Neural crest cell (in vitro differentiated cells): ENCODE data around the gene RENBP. TPM values are rescaled to one million over a fixed set of nuclear protein-coding genes. Genes with fewer than 3 reads are reported as not detected.

ENCODE experiments used
- DNase-seq: peaks from one replicate; pipeline ENCODE4 v3.0.0; 2021; ENCODE audit warnings: low read depth, mixed read lengths, low spot score
- H3K27ac Mint-ChIP-seq: one replicate; pipeline ENCODE4 v1.8.0; 2021; ENCODE audit warnings: mild to moderate bottlenecking, mixed read lengths; ENCODE audit not compliant: unreplicated experiment
- H3K27me3 Mint-ChIP-seq: 2 replicates; pipeline ENCODE4 v1.8.0; 2021; ENCODE audit warnings: low read depth, mild to moderate bottlenecking, mixed read lengths
- H3K36me3 Mint-ChIP-seq: 2 replicates; pipeline ENCODE4 v1.8.0; 2021; ENCODE audit warnings: low read depth, mild to moderate bottlenecking, mixed read lengths
- H3K4me1 Mint-ChIP-seq: 2 replicates; pipeline ENCODE4 v1.8.0; 2021; ENCODE audit warnings: mixed read lengths
- H3K4me3 Mint-ChIP-seq: one replicate; pipeline ENCODE4 v1.8.0; 2021; ENCODE audit warnings: mild to moderate bottlenecking, mixed read lengths
- H3K9me3 Mint-ChIP-seq: 2 replicates; pipeline ENCODE4 v1.8.0; 2021; ENCODE audit warnings: mixed read lengths
- total RNA-seq: library from RNA; stranded (reverse); gene quantifications from 2 replicates; pipeline ENCODE4 v1.2.1, GENCODE V29; 2021
- TF ChIP-seq, protein P1 (sequence below): fragments of 200-600 bp; sonication (generic); conservative IDR thresholded peaks from 2 replicates; pipeline ENCODE4 v1.5.0; 2021; ENCODE audit warnings: antibody characterized with exemption, mild to moderate bottlenecking

Gene RENBP
- total RNA-seq, 1 donor from 2014 or later, result 11.4 TPM

DNA sequence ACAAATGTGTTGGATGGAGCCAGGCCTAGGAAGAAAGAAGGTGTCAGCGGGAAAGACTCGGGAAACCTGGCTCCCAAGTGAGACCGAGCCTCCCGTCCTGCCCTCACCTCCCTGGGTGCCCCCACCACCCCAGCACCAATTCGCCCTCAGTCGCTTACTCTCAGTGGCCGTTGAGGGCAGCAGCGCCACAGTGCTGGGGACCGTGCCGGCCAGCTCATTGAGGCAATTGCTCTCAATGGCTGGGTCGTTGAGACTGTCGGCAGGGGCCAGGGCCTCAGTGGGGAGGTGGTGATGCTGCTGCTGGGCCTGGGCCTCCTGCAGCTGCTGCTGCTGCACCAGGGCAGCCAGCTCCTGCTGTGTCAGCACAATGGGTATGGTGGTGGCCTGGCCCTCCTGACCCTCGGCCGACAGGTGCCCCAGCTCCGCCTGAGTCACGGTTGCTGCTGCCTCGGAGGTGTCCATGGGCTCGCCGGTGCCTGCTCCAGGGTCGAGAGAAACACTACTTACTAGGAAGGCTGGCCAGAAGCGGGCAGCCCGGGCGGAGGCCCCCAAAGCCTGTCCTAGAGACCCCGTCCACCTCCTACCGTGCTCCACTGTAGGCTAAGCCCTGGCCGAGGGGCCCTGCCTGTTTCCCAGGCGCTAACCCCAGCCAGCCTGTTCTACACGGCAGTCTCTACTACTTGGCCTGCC lies 7.4 kb upstream of the RENBP start:
- Mint-ChIP-seq H3K9me3 (peaks cover 2% of the 10 kb centered on the region), H3K27ac (no peak overlapping the region), H3K4me1 (peaks cover 29% of the 10 kb centered on the region), H3K36me3 (peaks cover 36% of the 10 kb centered on the region), H3K27me3 (peaks cover 7% of the 10 kb centered on the region), H3K4me3 (peak overlapping the region; percentile 31)
- DNase-seq, result no peak
- TF ChIP-seq, protein P1, sequence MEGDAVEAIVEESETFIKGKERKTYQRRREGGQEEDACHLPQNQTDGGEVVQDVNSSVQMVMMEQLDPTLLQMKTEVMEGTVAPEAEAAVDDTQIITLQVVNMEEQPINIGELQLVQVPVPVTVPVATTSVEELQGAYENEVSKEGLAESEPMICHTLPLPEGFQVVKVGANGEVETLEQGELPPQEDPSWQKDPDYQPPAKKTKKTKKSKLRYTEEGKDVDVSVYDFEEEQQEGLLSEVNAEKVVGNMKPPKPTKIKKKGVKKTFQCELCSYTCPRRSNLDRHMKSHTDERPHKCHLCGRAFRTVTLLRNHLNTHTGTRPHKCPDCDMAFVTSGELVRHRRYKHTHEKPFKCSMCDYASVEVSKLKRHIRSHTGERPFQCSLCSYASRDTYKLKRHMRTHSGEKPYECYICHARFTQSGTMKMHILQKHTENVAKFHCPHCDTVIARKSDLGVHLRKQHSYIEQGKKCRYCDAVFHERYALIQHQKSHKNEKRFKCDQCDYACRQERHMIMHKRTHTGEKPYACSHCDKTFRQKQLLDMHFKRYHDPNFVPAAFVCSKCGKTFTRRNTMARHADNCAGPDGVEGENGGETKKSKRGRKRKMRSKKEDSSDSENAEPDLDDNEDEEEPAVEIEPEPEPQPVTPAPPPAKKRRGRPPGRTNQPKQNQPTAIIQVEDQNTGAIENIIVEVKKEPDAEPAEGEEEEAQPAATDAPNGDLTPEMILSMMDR, result no peak

DNA sequence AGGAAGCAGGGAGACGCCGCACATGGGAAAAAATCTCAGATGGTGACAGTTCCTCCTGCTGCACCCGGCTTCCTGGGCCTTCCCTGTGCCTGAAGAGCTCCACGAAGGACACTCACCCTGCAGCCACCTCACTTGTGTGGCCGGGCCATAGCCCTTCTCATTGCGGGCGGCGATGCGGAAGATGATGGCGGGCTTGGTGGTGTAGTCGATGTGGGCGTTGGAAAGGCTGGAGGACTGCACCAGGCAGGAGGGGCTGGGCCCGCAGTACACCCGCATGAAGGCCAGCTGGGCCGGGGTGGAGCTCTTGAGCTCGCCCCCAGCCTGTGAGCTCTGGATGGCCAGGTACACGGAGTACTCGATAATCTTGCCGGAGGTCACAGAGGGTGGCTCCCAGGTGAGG lies 5.7 kb upstream of the RENBP start:
- Mint-ChIP-seq H3K27ac (no peak overlapping the region), H3K9me3 (peaks cover 2% of the 10 kb centered on the region), H3K27me3 (peaks cover 7% of the 10 kb centered on the region), H3K4me3 (no peak overlapping the region), H3K36me3 (peaks cover 35% of the 10 kb centered on the region), H3K4me1 (peaks cover 29% of the 10 kb centered on the region)
- DNase-seq, result no peak
- TF ChIP-seq, protein P1, result no peak

DNA sequence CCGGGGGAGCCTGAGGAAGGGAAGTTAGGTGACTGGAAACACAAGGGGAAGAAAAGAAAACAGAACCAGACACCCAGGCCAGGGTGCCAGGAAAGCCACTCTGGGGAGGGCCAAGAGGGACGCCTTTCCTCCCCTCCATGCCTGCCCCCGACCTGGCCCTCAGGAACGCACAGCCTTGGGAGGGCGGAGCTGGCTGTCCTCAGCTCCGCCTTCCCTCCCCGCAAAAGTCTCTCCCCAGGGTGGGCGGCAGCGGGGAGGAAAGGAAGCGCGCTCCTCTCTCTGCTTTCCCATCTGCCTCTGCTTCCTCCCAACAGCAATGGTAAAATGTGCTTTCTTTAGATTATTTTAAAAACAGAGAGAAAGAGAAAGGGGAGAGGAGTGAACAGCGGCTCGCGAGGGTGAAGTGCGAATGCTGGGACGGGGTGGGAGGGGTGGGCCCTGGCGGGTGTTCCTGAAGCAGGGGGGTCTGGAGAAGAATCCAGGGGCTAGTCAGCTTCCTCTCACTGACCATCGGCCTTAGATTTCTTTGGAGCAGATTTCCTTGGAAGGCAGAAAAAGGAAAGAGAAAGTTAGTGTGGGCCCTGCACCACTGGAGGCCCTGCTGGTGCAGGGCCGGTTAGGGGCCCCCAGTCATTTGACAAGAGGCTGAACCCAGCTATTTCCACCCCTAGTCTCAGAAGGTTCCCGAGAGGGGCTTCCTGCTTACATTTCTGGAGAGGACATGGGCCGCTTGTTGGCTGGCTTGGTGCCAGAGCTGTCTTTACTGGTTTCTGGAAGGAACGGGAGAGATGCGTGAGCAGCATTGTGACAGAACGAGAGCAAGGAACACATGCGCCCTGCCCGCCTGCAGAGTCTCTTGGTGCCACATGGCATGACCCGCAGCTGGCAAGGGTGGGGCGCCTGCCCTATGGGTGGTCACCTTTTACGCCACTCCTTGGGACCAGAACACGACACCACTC lies 4.7 kb upstream of the RENBP start:
- peaks cover 29% of the 10 kb centered on the region for H3K36me3 Mint-ChIP-seq
- H3K4me3 Mint-ChIP-seq, result peak overlapping the region; percentile 85
- H3K27me3 Mint-ChIP-seq, result peaks cover 7% of the 10 kb centered on the region
- peaks cover 2% of the 10 kb centered on the region for H3K9me3 Mint-ChIP-seq
- peak overlapping the region; percentile 96 for H3K27ac Mint-ChIP-seq
- no peak for DNase-seq
- TF ChIP-seq, protein P1, result no peak
- peaks cover 29% of the 10 kb centered on the region for H3K4me1 Mint-ChIP-seq

DNA sequence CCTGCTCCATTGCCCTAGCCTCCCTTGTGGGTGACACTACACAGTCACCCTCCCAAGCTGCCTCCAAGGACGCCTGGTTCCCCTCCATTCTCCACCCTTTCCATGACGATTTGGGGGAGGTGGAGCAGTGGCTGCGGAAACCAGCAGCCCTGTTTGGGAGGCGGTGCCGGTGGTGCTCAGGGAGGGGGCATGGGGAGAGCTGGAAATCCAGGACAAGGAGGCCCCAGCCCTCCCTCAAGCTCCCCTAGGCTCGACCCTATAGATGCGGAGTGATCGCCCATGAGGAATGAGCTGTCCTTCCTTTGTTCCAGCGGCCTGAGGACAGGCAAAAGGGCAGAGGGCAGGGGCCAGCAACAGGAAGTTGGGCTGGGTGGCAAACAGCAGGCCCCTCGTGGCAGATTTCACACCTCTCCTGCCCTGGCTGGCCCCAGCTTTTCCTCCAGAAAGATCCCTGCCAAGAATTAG lies 3.6 kb upstream of the RENBP start:
- peaks cover 25% of the 10 kb centered on the region for H3K4me1 Mint-ChIP-seq

More for the DNA sequence above, 3.6 kb upstream of the RENBP start:
- DNase-seq, result no peak
- TF ChIP-seq, protein P1, result no peak
- Mint-ChIP-seq H3K36me3 (peaks cover 26% of the 10 kb centered on the region), H3K27ac (peak overlapping the region; percentile 96), H3K9me3 (peaks cover 2% of the 10 kb centered on the region), H3K4me3 (peak overlapping the region; percentile 85), H3K27me3 (peaks cover 7% of the 10 kb centered on the region)
